HepG2 (cell line): Measurements from ENCODE around the gene ATG4B. TPM values are rescaled to one million over a fixed set of nuclear protein-coding genes. Genes with fewer than 3 reads are reported as not detected.

ENCODE experiments used
- ARNT ChIP-seq: fragments of 450-650 bp; IDR thresholded peaks from 2 replicates; pipeline ENCODE4 v1.6.1; 2017
- ATF7 ChIP-seq, 2 experiments: fragments of 450-650 bp in 1 of 2; sonication (generic) in 1 of 2; formaldehyde crosslinking in 1 of 2; IDR thresholded peaks; 2 replicates each; pipeline versions ENCODE4 v1.4.0 to v1.6.1; 2016 to 2020; ENCODE audit warnings: antibody characterized with exemption in 1 of 2, mild to moderate bottlenecking in 1 of 2, missing genetic modification reagents in 1 of 2
- CBX1 ChIP-seq: IDR thresholded peaks from one replicate; pipeline ENCODE4 v1.6.1; 2016; ENCODE audit warnings: antibody characterized with exemption, low read depth
- ELF3 ChIP-seq: IDR thresholded peaks from 2 replicates; pipeline ENCODE4 v1.6.1; 2016; ENCODE audit warnings: missing genetic modification reagents, missing compliant biosample characterization
- ERF ChIP-seq: IDR thresholded peaks from 2 replicates; pipeline ENCODE4 v1.6.1; 2018; ENCODE audit warnings: missing biosample characterization, missing genetic modification reagents
- HDAC6 ChIP-seq: fragments of 200-600 bp; sonication (generic); IDR thresholded peaks from 2 replicates; pipeline ENCODE4 v1.7.0; 2017; ENCODE audit warnings: mild to moderate bottlenecking, antibody characterized with exemption, low read length, low read depth
- JUN ChIP-seq: sonication (generic); formaldehyde crosslinking; IDR thresholded peaks from 2 replicates; pipeline ENCODE4 v1.4.0; 2020; ENCODE audit warnings: mild to moderate bottlenecking, missing genetic modification reagents
- KLF12 ChIP-seq: sonication (generic); formaldehyde crosslinking; IDR thresholded peaks from 2 replicates; pipeline ENCODE4 v1.4.0; 2020; ENCODE audit warnings: missing genetic modification reagents, borderline replicate concordance
- RAD21 ChIP-seq: fragments of 450-650 bp; formaldehyde crosslinking; IDR thresholded peaks from 2 replicates; pipeline ENCODE4 v1.5.0; 2020; ENCODE audit warnings: mild to moderate bottlenecking
- RXRA ChIP-seq: sonication (generic); formaldehyde crosslinking; IDR thresholded peaks from 2 replicates; pipeline ENCODE4 v1.5.1; 2020; ENCODE audit warnings: missing genetic modification reagents
- SRY ChIP-seq: sonication (generic); formaldehyde crosslinking; IDR thresholded peaks from 2 replicates; pipeline ENCODE4 v1.8.0; 2022; ENCODE audit warnings: mild to moderate bottlenecking, missing genetic modification reagents
- SYNCRIP ChIP-seq: fragments of 200-400 bp; formaldehyde crosslinking; IDR thresholded peaks from 2 replicates; pipeline ENCODE4 v1.6.1; 2018; ENCODE audit warnings: mild to moderate bottlenecking, low read depth, low read length; ENCODE audit not compliant: insufficient read depth
- TBP ChIP-seq: sonication (generic); formaldehyde crosslinking; IDR thresholded peaks from 2 replicates; pipeline ENCODE4 v1.5.0; 2020; ENCODE audit warnings: missing genetic modification reagents
- ZFX ChIP-seq: sonication (generic); formaldehyde crosslinking; IDR thresholded peaks from 2 replicates; pipeline ENCODE4 v1.4.0; 2020; ENCODE audit warnings: mild to moderate bottlenecking, low read depth, missing genetic modification reagents, moderate library complexity
- ZNF20 ChIP-seq: sonication (generic); formaldehyde crosslinking; IDR thresholded peaks from 2 replicates; pipeline ENCODE4 v1.4.0; 2020; ENCODE audit warnings: mild to moderate bottlenecking, moderate library complexity, missing genetic modification reagents
- ZNF331 ChIP-seq: sonication (generic); formaldehyde crosslinking; IDR thresholded peaks from 2 replicates; pipeline ENCODE4 v1.4.0; 2020; ENCODE audit warnings: missing genetic modification reagents
- ZNF350 ChIP-seq: sonication (generic); formaldehyde crosslinking; IDR thresholded peaks from 2 replicates; pipeline ENCODE4 v1.4.0; 2020; ENCODE audit warnings: mild to moderate bottlenecking, low read depth, missing genetic modification reagents, borderline replicate concordance
- ZNF546 ChIP-seq: sonication (generic); formaldehyde crosslinking; conservative IDR thresholded peaks from 2 replicates; pipeline ENCODE4 v1.8.1; 2023; ENCODE audit warnings: mild to moderate bottlenecking, missing genetic modification reagents
- ZNF605 ChIP-seq: sonication (generic); formaldehyde crosslinking; IDR thresholded peaks from 2 replicates; pipeline ENCODE4 v1.8.0; 2022; ENCODE audit warnings: mild to moderate bottlenecking, missing genetic modification reagents
- ZNF703 ChIP-seq: sonication (generic); formaldehyde crosslinking; IDR thresholded peaks from 2 replicates; pipeline ENCODE4 v1.5.1; 2020; ENCODE audit warnings: missing genetic modification reagents, mild to moderate bottlenecking, moderate library complexity, borderline replicate concordance
- ZNF777 ChIP-seq: sonication (generic); formaldehyde crosslinking; IDR thresholded peaks from 2 replicates; pipeline ENCODE4 v1.4.0; 2020; ENCODE audit warnings: missing genetic modification reagents
- polyA plus RNA-seq, 8 experiments: library from polyadenylated mRNA; depleted of rRNA in 3 of 8; stranded (reverse) in 7 of 8; unstranded in 1 of 8; fragments of >200 nt; fragmentation: Illumina TruSeq in 4 of 8; extraction: Trizol in 4 of 8; gene quantifications; 2 replicates each; pipeline versions ENCODE4 v1.2.1 to v1.2.3, GENCODE V29; 2011 to 2016; ENCODE audit warnings: low read depth in 4 of 8, missing spikeins in 1 of 8, mixed read lengths in 1 of 8; ENCODE audit not compliant: insufficient read depth in 1 of 8
- total RNA-seq, 5 experiments: library from RNA; depleted of rRNA; stranded (reverse); fragments of >200 nt; fragmentation: Illumina TruSeq; extraction: Trizol; gene quantifications; 2 replicates each; pipeline ENCODE4 v1.2.3, GENCODE V29; 2016; ENCODE audit warnings: low read depth in 1 of 5
- TF ChIP-seq, protein P1 (sequence below): sonication (generic); formaldehyde crosslinking; conservative IDR thresholded peaks from 2 replicates; pipeline ENCODE4 v1.8.0; 2022; ENCODE audit warnings: low read depth, missing genetic modification reagents
- TF ChIP-seq, protein P2 (sequence below): IDR thresholded peaks from 2 replicates; pipeline ENCODE4 v1.6.1; 2016
- TF ChIP-seq, protein P3 (sequence below): sonication (generic); formaldehyde crosslinking; IDR thresholded peaks from 2 replicates; pipeline ENCODE4 v1.5.0; 2020; ENCODE audit warnings: missing genetic modification reagents
- TF ChIP-seq, protein P4 (sequence below): sonication (generic); formaldehyde crosslinking; IDR thresholded peaks from 2 replicates; pipeline ENCODE4 v1.5.0; 2020; ENCODE audit warnings: missing genetic modification reagents
- TF ChIP-seq, protein P5 (sequence below): sonication (generic); formaldehyde crosslinking; IDR thresholded peaks from 2 replicates; pipeline ENCODE4 v1.4.0; 2020; ENCODE audit warnings: mild to moderate bottlenecking, missing genetic modification reagents

Gene ATG4B
- total and polyA plus RNA-seq, 2 of the 13 experiments (the other 11 are each of a cell fraction or from before 2014, with no cell fraction given), result 95.5 to 239 TPM

DNA sequence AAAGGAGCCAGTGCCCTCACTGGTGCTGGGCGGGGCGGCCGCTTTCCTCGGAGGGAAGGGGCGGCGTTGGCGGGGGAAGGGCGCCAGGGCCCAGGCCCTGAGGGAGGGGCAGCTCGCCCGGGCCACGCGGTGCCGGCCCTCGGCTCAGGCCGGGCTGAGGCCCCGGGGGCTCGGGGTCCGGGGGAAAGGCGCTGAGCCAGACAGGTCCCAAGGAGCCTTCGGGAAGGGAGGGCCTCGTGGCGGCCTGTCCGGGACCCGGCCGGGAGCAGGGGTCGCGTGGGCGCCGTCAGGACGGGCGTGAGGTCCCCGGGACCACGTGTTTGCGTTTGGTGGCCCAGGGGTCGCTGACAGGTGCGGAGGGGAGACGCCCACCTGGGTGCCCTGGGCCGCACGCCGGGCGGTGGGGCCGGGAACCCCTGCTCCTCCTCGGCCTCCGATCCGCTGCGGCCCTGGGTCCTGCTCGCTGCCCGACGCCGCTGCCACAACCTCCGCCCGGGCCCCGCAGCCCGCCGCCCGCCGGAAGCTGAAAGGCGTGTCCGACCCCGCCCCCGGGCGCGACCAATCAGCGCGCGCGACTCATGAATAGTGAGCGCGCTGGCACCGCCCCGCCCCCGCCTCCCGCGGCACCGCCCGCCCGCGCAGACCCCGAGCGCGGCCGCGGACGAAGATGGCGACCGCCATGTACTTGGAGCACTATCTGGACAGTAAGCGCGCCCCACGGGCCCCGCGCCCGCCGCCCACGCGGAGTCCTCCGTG, 64.1 kb downstream of the ATG4B start, which contains the start of gene ING5 (continued):
- TF ChIP-seq, protein P1, sequence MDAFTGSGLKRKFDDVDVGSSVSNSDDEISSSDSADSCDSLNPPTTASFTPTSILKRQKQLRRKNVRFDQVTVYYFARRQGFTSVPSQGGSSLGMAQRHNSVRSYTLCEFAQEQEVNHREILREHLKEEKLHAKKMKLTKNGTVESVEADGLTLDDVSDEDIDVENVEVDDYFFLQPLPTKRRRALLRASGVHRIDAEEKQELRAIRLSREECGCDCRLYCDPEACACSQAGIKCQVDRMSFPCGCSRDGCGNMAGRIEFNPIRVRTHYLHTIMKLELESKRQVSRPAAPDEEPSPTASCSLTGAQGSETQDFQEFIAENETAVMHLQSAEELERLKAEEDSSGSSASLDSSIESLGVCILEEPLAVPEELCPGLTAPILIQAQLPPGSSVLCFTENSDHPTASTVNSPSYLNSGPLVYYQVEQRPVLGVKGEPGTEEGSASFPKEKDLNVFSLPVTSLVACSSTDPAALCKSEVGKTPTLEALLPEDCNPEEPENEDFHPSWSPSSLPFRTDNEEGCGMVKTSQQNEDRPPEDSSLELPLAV (CRISPR knock-in tag), result 0 out of 2 replicates have a peak, but pooled peaks have one; percentile 63
- TF ChIP-seq, protein P2, sequence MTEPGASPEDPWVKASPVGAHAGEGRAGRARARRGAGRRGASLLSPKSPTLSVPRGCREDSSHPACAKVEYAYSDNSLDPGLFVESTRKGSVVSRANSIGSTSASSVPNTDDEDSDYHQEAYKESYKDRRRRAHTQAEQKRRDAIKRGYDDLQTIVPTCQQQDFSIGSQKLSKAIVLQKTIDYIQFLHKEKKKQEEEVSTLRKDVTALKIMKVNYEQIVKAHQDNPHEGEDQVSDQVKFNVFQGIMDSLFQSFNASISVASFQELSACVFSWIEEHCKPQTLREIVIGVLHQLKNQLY (CRISPR knock-in tag), result 0 out of 2 replicates have a peak, but pooled peaks have one; percentile 16
- TF ChIP-seq ZNF331 (CRISPR knock-in tag) (peak; percentile 80), ZNF777 (peak; percentile 86), ZNF605 (CRISPR knock-in tag) (no peak), ATF7 (IDR thresholded peaks at IDR 0.05) (no peak), ATF7 (CRISPR knock-in tag; IDR thresholded peaks at IDR 0.05) (peak; percentile 61; the same call in 1 of the 2 replicates), ERF (CRISPR knock-in tag) (peak; percentile 81), RXRA (CRISPR knock-in tag) (no peak), HDAC6 (no peak), SYNCRIP (no peak), RAD21 (CRISPR knock-in tag) (peak; percentile 70), TBP (CRISPR knock-in tag) (no peak), ZNF546 (CRISPR knock-in tag) (peak; percentile 91), KLF12 (CRISPR knock-in tag) (peak; percentile 97), ZNF20 (no peak), ZNF703 (CRISPR knock-in tag) (peak; percentile 93), ARNT (no peak), ZFX (CRISPR knock-in tag) (peak; percentile 94), SRY (peak; percentile 96), CBX1 (no peak), JUN (CRISPR knock-in tag) (peak; percentile 38; the same call in 1 of the 2 replicates), ELF3 (CRISPR knock-in tag) (peak; percentile 73), ZNF350 (CRISPR knock-in tag) (no peak)
- TF ChIP-seq, protein P3, sequence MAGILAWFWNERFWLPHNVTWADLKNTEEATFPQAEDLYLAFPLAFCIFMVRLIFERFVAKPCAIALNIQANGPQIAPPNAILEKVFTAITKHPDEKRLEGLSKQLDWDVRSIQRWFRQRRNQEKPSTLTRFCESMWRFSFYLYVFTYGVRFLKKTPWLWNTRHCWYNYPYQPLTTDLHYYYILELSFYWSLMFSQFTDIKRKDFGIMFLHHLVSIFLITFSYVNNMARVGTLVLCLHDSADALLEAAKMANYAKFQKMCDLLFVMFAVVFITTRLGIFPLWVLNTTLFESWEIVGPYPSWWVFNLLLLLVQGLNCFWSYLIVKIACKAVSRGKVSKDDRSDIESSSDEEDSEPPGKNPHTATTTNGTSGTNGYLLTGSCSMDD (CRISPR knock-in tag), result no peak
- TF ChIP-seq, protein P4, sequence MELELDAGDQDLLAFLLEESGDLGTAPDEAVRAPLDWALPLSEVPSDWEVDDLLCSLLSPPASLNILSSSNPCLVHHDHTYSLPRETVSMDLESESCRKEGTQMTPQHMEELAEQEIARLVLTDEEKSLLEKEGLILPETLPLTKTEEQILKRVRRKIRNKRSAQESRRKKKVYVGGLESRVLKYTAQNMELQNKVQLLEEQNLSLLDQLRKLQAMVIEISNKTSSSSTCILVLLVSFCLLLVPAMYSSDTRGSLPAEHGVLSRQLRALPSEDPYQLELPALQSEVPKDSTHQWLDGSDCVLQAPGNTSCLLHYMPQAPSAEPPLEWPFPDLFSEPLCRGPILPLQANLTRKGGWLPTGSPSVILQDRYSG (CRISPR knock-in tag), result peak; percentile 93
- TF ChIP-seq, protein P5, sequence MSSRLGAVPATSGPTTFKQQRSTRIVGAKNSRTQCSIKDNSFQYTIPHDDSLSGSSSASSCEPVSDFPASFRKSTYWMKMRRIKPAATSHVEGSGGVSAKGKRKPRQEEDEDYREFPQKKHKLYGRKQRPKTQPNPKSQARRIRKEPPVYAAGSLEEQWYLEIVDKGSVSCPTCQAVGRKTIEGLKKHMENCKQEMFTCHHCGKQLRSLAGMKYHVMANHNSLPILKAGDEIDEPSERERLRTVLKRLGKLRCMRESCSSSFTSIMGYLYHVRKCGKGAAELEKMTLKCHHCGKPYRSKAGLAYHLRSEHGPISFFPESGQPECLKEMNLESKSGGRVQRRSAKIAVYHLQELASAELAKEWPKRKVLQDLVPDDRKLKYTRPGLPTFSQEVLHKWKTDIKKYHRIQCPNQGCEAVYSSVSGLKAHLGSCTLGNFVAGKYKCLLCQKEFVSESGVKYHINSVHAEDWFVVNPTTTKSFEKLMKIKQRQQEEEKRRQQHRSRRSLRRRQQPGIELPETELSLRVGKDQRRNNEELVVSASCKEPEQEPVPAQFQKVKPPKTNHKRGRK, result no peak
